Right lobe of liver (tissue), 4 donors: ENCODE data around the gene SF3A1.

Experiments
- POLR2A ChIP-seq: fragments of 450-650 bp; IDR thresholded peaks from one replicate; pipeline ENCODE4 v1.6.1; 2017; ENCODE audit warnings: antibody characterized with exemption, mild to moderate bottlenecking
- TF ChIP-seq, protein P1 (sequence below), 4 donors: fragments of 200-600 bp in 3 of 4; fragments of 450-650 bp in 1 of 4; IDR thresholded peaks; one replicate each; pipeline versions ENCODE4 v1.5.1 to v1.8.0; 2016 to 2022; ENCODE audit warnings: antibody characterized with exemption in 4 of 4, mild to moderate bottlenecking in 2 of 4
- donor health status: DM: no; HTN: no; CAD: no.
- donor health status: DM: no; HTN: no; CAD: no.
- donor health status: DM: no; HTN: yes; CAD: no.

DNA sequence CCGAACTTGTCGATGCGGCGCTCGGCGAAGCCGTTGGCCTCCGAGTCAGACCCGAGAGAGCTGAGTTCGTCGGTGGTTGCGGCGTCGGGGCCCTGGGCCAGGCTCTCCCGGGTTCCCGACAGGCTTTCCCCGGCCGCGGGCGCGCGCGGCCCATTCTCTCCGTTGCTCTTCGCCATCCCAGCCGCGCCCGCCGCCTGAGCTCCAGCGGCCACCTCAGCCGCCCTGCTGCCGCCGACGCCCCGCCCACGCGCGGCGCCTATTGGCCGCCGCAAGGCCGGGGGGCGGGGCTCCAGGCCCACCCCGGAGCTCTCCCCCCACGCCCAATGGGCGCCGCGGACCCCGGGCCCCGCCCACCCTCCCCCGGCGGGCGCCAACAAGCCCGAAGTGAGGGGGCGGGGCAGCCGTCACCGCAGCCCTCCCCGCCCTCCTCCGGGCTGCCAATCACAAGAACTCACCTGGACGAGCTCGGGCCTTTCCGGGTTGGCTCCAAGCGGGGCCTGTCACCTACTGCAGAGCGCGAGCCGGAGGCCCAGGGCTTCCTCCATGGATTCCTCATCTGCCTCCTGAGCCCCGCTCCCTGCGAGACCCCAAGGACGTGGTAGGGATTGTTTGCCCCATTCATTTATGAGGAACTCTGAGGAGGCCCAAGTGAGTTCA lies 29.9 kb downstream of the SF3A1 start, which contains the start of gene TBC1D10A:
- TF ChIP-seq, protein P1, sequence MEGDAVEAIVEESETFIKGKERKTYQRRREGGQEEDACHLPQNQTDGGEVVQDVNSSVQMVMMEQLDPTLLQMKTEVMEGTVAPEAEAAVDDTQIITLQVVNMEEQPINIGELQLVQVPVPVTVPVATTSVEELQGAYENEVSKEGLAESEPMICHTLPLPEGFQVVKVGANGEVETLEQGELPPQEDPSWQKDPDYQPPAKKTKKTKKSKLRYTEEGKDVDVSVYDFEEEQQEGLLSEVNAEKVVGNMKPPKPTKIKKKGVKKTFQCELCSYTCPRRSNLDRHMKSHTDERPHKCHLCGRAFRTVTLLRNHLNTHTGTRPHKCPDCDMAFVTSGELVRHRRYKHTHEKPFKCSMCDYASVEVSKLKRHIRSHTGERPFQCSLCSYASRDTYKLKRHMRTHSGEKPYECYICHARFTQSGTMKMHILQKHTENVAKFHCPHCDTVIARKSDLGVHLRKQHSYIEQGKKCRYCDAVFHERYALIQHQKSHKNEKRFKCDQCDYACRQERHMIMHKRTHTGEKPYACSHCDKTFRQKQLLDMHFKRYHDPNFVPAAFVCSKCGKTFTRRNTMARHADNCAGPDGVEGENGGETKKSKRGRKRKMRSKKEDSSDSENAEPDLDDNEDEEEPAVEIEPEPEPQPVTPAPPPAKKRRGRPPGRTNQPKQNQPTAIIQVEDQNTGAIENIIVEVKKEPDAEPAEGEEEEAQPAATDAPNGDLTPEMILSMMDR (IDR thresholded peaks at IDR 0.05) = no peak
- peak; percentile 86 for TF ChIP-seq POLR2A
